ENCODE results near the gene TESK2.
A peak's percentile ranks its signal among the peaks of the same experiment; 100 is the strongest.
"Not testable (repeated sequence)": the region's sequence is repeated elsewhere in the genome, so short reads cannot be mapped to it uniquely, and the experiment has no call there.

TESK2 gene

DNA sequence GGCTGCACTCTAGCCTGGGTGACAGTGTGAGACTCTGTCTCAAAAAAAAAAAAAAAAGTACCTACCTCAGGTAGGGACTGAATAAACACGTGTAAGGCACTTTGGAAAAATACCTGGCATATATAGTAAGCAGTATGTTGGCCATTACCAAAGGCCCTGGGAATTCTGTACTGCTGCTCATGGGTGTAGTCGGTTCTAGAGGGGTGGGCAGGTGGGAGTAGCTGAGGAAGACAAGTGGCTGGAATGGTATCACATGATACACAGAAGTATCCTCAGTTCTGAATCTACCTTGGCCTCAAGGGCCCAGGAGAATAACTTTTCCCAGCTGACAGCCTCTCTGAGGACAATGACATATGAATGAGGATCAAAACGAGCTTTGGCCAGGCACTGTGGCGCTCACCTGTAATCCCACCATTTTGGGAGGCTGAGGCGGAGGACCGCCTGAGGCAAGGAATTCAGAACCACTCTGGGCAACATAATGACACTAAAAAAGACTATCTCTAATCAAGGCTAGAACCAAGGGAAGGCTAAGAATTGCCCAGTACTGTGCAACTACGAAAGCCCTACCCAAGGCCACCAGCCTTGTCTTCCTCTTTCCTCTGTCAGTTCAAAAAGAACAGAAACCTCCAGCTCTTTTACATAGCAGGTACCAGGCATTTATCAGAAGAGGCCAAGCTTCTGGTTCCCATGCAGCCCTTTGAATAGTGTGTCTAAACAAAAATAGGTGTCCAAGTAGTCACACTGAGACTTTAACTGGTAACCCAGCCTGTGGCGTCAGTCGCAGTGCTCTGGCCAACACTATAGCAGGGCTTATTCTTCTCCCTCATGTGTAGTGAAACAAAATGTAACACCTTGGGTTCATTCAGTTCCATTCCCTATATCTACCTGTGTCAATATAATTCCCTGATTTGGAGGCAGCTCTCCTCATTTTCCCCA is 19.3 kb upstream of the TESK2 start:
- no peak for DNase-seq

DNA sequence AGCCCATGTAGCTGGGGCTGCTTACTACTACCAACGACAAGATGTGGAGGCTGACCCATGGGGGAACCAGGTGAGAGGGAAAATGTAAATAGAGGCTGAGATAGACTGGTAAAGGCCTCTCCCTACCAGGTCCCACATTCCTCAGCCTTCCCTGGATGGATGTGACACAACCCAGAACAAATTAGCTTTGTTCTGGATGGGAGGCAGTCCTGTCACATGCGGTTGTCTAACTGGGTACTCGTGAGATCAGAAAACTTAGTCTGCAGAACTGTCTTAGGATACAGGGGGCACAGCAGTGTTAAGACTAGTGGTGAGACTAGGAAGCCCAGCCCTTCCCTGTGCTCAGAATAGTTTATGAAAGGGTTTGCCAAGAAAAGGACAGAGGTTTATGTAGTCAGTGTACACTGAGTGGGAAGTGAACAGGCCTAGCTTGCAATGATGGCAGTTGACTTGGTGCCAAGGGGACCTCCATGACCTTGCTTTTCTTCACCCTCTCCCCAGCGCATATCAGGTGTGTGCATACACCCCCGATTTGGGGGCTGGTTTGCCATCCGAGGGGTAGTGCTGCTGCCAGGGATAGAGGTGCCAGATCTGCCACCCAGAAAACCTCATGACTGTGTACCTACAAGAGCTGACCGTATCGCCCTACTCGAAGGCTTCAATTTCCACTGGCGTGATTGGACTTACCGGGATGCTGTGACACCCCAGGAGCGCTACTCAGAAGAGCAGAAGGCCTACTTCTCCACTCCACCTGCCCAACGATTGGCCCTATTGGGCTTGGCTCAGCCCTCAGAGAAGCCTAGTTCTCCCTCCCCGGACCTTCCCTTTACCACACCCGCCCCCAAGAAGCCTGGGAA is 17.6 kb upstream of the TESK2 start:
- no peak for DNase-seq

DNA sequence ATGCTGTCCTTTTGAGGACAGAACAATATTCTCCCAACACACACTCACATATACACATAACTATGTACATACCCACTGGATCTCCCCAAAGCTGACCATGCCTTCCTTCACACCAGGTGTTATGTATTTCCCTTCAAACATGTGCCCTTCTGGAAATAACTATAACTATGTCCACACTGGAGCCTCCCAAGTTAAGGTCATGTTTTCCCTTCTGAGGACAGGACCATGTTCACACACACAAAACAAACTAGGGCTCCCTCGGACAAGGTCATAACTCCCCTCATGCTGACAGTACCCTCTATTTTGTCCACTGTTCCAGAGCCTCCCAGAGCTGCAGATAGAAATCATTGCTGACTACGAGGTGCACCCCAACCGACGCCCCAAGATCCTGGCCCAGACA is 16.9 kb upstream of the TESK2 start:
- DNase-seq = no peak

DNA sequence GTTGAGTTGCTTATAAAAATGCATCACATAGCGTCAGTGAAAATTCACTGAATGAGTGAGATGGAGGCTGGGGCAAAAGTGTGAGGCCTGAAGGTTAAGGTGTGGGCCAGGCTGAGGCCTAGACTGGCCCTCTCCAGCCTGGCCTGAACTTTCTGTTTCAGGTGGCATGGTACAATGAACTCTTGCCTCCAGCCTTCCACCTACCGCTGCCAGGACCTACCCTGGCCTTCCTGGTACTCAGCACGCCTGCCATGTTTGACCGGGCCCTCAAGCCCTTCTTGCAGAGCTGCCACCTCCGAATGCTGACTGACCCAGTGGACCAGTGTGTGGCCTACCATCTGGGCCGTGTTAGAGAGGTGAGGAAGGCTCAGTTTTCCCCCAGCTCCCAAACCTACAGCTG is 16.2 kb upstream of the TESK2 start:
- no peak for DNase-seq

DNA sequence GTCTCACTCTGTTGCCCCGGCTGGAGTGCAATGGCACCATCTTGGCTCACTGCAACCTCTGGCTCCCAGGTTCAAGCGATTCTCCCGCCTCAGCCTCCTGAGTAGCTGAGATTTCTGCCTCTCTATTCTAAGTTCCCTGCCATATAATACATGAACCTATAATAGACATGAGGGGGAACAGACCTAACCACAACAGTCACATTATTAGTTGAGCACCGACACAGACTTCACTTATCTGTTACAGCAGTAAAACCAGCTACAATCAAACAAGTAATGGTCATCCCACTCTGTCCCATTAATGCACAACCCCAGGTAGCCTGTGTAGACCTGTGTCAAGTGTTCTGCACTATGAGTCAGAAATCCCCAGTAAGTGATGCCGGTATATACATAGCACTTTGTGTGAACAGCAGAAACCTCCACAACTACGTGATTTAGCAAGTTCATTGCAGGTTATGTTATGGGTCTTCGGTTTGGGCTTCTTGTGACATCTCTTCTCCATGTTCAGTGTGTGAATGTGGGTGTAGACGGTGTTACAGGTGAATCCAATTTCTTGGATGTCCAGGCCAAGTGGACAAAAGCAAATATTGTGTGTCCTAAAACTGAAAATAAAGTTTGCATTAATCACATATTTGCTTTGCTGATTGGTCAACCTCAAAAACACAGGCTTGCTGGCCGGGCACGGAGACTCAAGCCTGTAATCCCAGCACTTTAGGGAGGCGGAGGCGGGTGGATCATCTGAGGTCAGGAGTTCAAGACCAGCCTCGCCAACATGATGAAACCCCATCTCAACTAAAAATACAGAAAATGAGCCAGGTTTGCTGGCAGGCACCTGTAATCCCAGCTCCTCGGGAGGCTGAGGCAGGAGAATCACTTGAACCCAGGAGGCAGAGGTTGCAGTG is 12.7 kb upstream of the TESK2 start:
- DNase-seq = no peak

DNA sequence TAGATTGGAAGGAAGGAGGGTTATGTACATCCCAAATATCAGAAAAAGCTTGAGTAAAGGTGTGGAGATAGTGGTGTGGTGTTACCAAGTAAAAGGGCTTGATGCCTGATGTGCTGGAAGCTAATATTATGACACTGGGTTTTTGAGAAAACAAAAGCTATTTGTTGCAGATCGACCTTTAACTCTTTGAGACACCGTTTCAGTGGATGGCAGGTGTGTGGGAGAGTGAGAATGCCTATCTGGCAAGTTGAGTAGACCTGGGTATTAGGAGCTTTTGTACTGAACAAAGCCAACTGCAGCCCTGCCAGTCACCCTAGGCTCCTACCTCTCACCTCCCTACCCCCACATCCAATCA is 10.5 kb upstream of the TESK2 start:
- no peak for DNase-seq

DNA sequence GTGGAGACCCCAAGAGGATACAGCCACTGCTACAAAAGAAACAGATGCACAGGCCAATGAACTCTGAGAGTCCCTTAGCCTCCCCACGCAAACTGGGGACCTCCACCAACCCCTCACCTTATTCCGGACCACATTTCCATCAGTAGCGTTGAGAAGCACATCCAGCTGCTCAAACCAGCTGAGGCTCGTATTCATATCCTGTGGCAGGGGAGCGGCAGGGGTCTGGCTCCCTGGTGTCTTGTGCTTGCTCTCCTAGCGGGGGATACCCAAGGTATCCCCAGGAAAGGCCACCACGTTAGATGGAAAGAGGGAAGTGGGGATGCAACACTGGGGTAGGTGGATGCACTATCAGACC is 8.4 kb upstream of the TESK2 start:
- DNase-seq = no peak

DNA sequence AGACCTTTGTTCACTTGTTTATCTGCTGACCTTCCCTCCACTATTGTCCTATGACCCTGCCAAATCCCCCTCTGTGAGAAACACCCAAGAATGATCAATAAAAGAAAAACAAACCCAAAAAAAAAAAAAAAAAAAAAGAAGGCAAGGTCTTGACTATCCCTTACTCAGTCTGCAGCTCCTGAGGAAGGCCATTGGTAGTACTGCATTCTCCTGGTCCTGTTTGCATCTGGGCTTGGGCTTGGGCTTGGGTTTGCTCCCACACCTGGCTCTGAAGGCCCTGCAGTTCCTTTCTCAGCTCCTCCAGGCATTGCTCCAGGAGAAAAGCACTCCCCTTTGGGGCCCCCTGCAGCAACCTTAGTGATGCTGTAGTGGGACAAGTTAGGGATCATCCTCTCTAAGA is 7.3 kb upstream of the TESK2 start:
- DNase-seq = no peak

DNA sequence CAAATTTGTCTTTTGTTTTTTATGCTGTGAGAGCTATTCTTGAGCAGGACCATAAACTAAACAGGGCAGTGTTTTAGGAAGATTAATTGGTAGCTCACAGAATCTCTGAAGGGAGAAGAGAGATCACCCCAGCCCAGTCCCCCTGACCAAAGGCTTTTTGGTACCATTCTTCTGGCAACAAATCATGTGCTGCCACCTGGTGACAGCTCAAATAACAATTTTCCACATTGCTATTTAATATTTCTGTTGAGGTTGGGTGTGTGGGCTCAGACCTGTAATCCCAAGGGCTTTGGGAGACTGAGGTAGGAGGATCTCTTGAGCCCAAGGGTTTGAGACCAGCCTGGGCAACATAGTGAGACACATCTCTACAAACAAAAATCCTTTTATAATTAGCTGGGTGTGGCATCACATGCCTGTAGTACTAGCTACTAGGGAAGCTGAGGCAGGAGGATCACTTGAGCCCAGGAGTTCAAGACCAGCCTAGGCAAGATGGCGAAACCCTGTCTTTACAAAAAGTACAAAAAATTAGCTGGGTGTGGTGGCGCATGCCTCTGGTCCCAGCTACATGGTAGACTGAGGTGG is 2.2 kb upstream of the TESK2 start:
- peak; percentile 56 for DNase-seq

DNA sequence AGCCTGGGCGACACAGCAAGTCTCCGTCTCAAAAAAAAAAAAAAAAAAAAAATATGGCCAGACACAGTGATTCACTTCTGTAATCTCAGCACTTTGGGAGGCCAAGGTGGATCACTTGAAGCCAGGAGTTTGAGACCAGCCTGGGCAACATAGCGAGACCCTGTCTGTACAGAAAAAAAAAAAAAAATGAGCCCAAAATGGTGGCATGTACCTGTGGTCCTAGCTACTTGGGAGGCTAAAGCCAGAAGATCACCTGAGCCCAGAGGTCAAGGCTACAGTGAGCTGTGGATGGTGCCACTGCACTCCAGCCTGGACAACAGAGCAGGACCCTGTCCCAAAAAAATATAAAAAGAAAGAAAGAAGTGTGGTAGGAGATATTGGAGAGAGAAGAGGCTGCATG is 1.7 kb upstream of the TESK2 start:
- no peak for DNase-seq

DNA sequence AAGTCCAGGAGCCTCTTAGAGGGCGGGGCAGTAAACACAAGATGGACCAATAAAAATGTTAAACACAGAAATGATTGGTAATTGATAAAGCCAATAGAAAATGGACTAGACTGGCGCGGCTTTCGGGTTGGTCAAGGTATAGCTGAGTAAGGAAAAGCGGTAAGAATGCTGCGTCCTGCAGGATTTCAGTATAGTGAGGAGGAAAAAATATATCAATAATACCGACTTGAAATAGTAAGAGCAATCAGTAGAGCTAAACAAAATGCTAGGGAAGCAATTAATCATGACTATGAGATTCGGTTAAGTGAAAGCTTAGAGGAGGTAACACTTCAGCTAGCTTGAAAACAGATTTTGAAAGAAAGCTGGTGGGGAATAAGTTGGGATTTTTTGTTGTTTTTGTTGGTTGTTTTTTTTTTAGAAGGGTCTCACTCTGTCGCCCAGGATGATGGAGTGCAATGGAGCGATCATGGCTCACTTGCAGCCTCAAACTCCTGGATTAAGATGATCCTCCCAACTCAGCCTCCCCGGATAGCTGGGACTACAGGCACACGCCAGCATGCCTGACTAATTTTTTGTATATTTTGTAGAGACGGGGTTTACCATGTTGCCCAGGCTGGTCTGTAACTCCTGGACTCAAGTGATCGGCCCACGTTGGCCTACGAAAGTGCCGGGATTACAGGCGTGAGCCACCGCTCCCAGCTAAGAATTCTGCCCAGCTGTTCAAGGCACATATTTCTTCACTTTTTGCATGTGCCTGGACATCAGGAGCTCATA is 711 bp upstream of the TESK2 start:
- no peak for DNase-seq

DNA sequence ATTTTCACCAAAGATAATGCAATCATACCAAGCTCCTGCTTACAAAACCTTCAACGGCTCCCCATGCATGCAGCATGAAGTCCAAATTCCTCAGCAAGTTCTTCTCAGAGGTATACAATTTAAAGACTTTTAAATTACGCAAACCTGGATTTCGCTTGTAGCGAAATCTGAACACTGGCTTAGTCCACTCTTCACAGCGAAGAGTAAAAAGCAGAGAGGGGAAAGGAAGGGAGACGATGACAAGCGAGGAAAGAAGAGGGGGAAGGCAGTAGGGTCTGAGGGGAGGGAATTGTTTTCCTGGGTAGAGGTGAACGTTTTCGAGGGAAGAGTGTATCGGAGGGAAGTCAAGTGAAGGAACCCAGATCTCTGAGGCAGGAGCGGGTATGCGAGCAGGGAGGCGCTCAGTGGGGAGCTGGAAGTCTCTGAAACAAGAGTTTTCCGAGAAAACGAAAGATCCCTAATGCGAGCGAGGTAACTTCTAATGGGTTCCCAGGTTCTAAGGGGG is 790 bp downstream of the TESK2 start:
- DNase-seq = no peak

DNA sequence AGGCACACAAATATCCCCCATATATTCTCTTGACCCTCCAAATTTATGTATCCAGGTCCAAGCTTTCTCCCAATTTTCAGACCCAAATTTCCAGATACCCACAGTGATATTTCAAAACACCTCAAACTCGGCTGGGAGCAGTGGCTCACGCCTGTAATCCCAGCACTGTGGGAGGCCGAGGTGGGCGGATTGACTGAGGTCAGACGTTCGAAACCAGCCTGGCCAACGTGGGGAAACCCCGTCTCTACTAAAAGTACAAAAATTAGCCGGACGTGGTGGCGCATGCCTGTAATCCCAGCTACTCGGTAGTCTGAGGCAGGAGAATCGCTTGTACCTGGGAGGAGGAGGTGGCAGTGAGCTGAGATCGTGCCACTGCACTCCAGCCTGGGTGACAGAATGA is 1.6 kb downstream of the TESK2 start:
- DNase-seq = not testable (repeated sequence)

DNA sequence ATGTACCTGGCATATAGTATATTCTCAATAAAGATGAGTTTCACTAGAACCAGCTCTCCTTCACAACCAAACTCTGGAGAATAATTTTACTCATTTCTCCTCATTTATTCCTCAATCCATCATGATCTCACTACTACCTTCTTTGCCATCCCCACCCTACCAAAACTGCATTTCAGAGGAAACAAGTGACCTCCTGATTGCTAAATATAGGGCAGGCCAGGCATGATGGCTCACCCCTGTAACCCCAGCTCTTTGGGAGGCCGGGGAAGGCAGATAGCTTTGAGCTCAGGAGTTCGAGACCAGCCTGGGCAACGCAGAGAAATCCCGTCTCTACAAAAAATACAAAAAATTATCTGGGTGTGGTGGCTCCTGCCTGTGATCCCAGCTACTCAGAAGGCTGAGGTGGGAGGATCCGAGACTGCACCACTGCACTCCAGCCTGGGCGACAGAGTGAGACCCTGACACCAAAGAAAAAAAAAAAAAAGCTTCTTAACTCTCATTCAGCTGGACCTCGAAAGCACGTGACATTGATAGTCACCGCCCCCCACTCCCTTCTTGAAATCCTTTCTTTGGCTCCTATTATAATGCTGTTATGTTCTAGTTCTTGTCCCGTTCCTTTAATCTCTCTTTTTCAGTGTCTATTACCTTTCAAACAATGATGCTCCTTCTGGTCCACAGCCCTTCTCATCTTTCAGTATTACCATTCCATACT is 2.1 kb downstream of the TESK2 start:
- DNase-seq = no peak

DNA sequence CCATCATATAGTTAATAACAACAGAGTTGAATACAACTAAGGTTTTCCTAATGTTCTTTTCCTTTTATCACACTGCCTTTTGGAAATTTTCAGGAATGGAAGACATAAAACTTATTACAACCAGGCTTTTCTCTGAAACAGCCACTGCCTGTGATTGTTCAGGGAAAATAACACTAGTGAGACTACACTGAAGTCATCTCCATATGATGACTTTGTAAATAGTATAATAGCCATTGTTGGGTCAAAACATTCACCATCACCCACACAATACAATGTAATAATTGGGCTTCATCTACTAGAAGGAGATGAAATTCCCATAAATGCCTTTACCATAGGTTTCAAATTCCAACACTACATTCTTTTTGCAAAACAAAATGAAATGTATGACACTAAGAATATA is 5.0 kb downstream of the TESK2 start:
- DNase-seq = no peak

DNA sequence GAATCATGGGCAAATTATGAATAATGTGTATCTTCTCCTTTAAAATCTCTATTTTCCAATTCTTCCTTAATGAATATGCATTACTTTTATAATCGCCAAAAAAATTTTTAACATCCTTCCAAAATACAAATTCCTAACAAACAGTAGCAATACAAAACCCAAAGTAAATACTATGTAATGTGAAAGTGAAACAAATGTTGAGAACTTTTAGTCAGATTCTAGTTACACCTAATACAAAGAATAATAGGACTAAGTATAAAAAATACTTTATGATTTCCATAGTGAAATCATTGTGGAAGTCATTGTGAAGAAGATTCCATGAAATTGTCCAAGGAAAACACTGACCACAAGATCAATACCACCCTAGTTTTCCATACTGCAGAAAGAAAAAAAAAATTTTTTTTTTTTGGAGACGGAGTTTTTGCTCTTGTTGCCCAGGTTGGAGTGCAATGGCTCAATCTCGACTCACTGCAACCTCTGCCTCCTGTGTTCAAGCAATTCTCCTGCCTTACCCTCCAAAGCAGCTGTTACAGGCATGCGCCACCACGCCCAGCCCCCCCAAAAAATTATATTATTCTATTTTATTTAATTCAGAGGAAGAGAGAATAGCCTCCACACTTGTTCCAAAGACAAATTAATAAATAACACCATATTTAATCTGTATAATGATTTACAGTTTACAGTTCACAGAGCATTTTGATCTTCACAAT is 11.8 kb downstream of the TESK2 start:
- no peak for DNase-seq

DNA sequence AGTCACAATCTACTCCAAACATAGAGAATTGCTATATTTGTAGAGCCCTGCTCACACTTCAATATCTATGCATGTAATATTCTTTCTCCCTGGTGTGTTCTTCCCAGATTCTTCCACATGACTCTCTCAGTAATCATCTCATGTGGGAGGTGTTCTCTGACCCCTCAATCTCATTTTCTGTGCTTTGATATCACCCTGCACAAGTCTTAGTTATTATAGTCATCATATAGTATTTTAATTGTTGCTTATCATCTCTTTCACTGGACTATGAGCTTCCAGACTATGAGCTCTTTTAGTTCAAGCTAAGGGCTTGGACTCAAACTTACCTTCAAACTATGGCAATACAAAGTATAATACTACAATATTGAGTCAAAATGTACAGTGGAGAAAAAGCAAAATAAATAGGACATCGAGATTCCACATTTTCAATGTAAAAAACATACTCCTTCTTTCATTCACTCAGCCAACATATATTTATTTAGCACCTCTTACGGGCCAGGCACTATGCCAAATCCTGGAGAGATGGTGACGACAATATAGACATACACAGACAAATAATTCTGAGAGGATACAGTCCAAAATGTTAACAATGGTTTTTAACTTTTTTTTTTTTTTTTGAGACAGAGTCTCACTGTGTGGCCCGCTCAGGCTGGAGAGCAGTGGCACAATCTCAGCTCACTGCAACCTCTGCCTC is 12.7 kb downstream of the TESK2 start:
- no peak for DNase-seq

DNA sequence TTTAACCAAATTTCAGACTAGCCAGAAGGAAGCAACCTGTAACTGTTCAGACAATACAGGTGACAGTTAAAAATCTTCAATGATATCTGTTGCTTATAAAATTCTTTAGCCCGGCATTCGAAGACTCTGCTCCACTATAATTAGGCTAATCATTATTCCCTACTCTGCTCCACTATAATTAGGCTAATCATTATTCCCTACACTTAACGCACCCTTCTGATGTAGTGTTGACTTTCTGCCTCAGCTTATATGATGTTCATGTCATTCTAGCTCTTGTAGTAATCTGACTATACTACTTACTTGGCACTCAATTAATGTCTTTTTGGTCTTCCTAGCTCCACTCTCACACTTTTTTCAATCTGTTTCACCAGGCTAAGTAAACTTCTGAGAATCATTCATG is 13.3 kb downstream of the TESK2 start:
- no peak for DNase-seq

DNA sequence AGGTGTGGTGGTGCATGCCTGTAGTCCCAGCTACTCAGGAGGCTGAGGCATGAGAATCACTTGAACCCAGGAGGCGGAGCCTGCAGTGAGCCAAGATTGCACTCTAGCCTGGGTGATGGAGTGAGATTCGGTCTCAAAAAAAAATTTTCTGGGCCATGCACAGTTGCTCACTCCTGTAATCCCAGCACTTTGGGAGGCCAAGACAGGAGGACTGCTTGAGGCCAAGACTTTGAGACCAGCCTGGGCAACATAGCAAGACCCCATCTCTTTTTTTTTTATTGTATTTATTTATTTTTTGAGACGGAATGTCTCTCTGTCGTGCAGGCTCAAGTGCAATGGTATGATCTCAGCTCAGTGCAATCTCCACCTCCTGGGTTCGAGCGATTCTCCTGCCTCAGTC is 16.8 kb downstream of the TESK2 start:
- DNase-seq = not testable (repeated sequence)

DNA sequence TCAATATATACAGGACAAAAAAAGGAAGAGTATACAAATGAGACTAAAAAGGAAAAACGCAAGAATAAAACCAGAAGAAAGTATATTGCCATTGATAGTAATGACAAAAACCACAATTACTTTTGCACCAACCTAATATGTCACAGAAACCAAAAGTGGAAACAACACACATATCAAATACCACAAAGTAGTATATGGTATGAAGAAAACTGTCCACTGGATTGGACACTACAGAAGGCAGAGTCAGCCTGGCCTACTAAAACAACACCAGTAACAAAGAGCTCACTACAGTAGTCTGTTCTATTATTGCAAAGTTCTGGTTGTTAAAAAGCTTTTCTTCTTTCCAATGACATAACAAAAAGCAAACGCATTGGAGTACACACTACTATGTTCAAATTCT is 17.7 kb downstream of the TESK2 start:
- no peak for DNase-seq

Data from activated gamma-delta T cell treated with Interleukin-2 at 50 U/mL for 16 hours (primary cell).